ENCODE measurements around the gene ULK1. TPM values are rescaled to one million over a fixed set of nuclear protein-coding genes. Genes with fewer than 3 reads are reported as not detected.

ULK1 gene
- total and polyA plus RNA-seq, 2 of the 13 experiments (the other 11 are each of a cell fraction or from before 2014, with no cell fraction given), result 2.8 to 10.1 TPM

DNA sequence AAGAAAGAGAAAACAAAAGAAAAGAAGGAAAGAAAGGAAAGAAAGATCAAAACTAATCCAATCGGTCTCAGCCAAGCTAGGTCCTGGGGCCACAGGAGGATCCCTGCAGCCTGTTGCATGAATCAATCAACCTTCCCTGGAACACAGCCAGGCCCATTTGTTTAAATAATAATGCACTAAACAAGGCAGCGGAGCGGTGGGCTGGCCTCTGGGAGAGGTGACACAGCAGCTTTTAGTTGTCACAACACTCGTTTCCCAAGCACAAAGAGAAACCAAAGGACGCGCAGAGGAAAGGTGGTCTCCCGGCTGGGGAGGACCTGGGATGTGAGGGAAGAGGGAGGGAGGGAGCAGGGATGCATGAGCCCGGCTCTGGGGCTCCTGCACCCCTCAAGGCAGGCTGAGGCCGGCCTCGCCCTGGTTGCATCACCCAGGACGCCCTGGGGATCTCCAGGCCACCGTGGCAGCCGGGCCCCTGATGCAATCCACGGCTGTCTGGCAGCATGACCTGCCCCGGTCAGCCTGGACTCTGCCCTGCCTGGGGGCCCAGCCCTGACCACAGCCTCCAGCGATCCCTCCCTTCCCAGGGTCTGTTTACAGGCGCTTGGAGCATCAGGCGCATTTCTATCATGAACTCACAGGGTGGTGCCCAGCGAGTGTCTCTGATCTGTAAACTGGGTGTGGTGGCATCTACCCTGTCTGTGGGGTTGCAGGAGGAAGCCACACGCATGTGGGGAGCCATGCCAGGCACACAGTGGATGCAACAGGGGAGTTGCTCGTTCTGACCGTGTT, 33.8 kb upstream of the ULK1 start (continued):
- TF ChIP-seq, protein P1, sequence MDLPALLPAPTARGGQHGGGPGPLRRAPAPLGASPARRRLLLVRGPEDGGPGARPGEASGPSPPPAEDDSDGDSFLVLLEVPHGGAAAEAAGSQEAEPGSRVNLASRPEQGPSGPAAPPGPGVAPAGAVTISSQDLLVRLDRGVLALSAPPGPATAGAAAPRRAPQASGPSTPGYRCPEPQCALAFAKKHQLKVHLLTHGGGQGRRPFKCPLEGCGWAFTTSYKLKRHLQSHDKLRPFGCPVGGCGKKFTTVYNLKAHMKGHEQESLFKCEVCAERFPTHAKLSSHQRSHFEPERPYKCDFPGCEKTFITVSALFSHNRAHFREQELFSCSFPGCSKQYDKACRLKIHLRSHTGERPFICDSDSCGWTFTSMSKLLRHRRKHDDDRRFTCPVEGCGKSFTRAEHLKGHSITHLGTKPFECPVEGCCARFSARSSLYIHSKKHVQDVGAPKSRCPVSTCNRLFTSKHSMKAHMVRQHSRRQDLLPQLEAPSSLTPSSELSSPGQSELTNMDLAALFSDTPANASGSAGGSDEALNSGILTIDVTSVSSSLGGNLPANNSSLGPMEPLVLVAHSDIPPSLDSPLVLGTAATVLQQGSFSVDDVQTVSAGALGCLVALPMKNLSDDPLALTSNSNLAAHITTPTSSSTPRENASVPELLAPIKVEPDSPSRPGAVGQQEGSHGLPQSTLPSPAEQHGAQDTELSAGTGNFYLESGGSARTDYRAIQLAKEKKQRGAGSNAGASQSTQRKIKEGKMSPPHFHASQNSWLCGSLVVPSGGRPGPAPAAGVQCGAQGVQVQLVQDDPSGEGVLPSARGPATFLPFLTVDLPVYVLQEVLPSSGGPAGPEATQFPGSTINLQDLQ (CRISPR knock-in tag; IDR thresholded peaks at IDR 0.05), result no peak
- no peak for TF ChIP-seq ATRX (CRISPR knock-in tag; IDR thresholded peaks at IDR 0.05; ENCODE audit: borderline replicate concordance)
- TF ChIP-seq, protein P2, sequence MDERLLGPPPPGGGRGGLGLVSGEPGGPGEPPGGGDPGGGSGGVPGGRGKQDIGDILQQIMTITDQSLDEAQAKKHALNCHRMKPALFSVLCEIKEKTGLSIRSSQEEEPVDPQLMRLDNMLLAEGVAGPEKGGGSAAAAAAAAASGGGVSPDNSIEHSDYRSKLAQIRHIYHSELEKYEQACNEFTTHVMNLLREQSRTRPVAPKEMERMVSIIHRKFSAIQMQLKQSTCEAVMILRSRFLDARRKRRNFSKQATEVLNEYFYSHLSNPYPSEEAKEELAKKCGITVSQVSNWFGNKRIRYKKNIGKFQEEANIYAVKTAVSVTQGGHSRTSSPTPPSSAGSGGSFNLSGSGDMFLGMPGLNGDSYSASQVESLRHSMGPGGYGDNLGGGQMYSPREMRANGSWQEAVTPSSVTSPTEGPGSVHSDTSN (CRISPR knock-in tag; IDR thresholded peaks at IDR 0.05), result no peak
- TF ChIP-seq ZKSCAN5 (CRISPR knock-in tag; IDR thresholded peaks at IDR 0.05), result no peak
- TF ChIP-seq, protein P3, sequence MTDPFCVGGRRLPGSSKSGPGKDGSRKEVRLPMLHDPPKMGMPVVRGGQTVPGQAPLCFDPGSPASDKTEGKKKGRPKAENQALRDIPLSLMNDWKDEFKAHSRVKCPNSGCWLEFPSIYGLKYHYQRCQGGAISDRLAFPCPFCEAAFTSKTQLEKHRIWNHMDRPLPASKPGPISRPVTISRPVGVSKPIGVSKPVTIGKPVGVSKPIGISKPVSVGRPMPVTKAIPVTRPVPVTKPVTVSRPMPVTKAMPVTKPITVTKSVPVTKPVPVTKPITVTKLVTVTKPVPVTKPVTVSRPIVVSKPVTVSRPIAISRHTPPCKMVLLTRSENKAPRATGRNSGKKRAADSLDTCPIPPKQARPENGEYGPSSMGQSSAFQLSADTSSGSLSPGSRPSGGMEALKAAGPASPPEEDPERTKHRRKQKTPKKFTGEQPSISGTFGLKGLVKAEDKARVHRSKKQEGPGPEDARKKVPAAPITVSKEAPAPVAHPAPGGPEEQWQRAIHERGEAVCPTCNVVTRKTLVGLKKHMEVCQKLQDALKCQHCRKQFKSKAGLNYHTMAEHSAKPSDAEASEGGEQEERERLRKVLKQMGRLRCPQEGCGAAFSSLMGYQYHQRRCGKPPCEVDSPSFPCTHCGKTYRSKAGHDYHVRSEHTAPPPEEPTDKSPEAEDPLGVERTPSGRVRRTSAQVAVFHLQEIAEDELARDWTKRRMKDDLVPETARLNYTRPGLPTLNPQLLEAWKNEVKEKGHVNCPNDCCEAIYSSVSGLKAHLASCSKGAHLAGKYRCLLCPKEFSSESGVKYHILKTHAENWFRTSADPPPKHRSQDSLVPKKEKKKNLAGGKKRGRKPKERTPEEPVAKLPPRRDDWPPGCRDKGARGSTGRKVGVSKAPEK (CRISPR knock-in tag; IDR thresholded peaks at IDR 0.05; ENCODE audit: borderline replicate concordance), result no peak; the same call in 1 of the 2 replicates
- 0 out of 2 replicates have a peak, but pooled peaks have one; percentile 14 for TF ChIP-seq SMC3 (IDR thresholded peaks at IDR 0.05; ENCODE audit: low read length)
- 0 out of 2 replicates have a peak, but pooled peaks have one; percentile 47 for TF ChIP-seq ZNF790 (CRISPR knock-in tag; IDR thresholded peaks at IDR 0.05; ENCODE audit: borderline replicate concordance)
- TF ChIP-seq ZEB1 (IDR thresholded peaks at IDR 0.05; ENCODE audit: insufficient replicate concordance, low read depth), result no peak
- TF ChIP-seq, protein P4, sequence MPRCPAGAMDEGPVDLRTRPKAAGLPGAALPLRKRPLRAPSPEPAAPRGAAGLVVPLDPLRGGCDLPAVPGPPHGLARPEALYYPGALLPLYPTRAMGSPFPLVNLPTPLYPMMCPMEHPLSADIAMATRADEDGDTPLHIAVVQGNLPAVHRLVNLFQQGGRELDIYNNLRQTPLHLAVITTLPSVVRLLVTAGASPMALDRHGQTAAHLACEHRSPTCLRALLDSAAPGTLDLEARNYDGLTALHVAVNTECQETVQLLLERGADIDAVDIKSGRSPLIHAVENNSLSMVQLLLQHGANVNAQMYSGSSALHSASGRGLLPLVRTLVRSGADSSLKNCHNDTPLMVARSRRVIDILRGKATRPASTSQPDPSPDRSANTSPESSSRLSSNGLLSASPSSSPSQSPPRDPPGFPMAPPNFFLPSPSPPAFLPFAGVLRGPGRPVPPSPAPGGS (CRISPR knock-in tag; IDR thresholded peaks at IDR 0.05), result peak; percentile 91
- TF ChIP-seq HOXA3 (CRISPR knock-in tag; IDR thresholded peaks at IDR 0.05), result peak; percentile 96
- TF ChIP-seq ZNF549 (CRISPR knock-in tag; IDR thresholded peaks at IDR 0.05), result no peak
- 0 out of 2 replicates have a peak, but pooled peaks have one; percentile 73 for TF ChIP-seq ARNT2 (CRISPR knock-in tag; IDR thresholded peaks at IDR 0.05; ENCODE audit: low read depth)
- TF ChIP-seq FOXA1 (IDR thresholded peaks at IDR 0.05), result no peak
- TF ChIP-seq FOXA1 (CRISPR knock-in tag; IDR thresholded peaks at IDR 0.05), result peak; percentile 80
- no peak for TF ChIP-seq ZFP62 (CRISPR knock-in tag; IDR thresholded peaks at IDR 0.05)
- no peak for TF ChIP-seq NBN (conservative IDR thresholded peaks at IDR 0.05)
- no peak for TF ChIP-seq ZNF251 (CRISPR knock-in tag; IDR thresholded peaks at IDR 0.05)
- TF ChIP-seq HES4 (CRISPR knock-in tag; IDR thresholded peaks at IDR 0.05; ENCODE audit: borderline replicate concordance), result peak; percentile 88; the same call in 1 of the 2 replicates
- TF ChIP-seq, protein P5, sequence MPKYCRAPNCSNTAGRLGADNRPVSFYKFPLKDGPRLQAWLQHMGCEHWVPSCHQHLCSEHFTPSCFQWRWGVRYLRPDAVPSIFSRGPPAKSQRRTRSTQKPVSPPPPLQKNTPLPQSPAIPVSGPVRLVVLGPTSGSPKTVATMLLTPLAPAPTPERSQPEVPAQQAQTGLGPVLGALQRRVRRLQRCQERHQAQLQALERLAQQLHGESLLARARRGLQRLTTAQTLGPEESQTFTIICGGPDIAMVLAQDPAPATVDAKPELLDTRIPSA (CRISPR knock-in tag; IDR thresholded peaks at IDR 0.05; ENCODE audit: borderline replicate concordance), result no peak
- TF ChIP-seq SIX4 (CRISPR knock-in tag; IDR thresholded peaks at IDR 0.05), result peak; percentile 86
- peak; percentile 100 for TF ChIP-seq YEATS4 (CRISPR knock-in tag; IDR thresholded peaks at IDR 0.05; ENCODE audit: borderline replicate concordance)
- TF ChIP-seq ZNF225 (CRISPR knock-in tag; IDR thresholded peaks at IDR 0.05), result no peak

Measured in HepG2 (cell line).